ENCODE measurements around the gene TIMM23.
"Not testable (repeated sequence)": the region's sequence is repeated elsewhere in the genome, so short reads cannot be mapped to it uniquely, and the experiment has no call there.

DNA sequence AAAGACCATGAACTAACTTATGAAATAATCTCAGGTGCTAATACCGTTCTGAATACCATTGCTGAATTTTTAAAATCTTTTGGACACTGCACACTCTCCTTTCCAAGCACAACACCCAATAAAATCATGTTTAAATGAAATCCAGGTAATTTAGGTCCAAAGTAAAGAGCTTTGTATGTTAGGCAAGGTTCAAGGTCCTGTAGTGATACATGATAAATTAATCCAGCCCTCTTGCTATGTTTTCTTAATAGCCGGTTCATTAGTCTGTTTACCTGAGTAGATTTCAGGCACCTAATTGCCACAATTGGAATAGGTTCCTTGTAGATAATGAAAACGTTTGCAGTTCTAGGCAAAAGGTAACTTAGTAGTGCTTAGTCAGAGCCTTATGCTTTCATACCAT, 13.3 kb downstream of the TIMM23 start:
- TF ChIP-seq POLR2A (IDR thresholded peaks at IDR 0.05) = not testable (repeated sequence)
- TF ChIP-seq, protein P1, sequence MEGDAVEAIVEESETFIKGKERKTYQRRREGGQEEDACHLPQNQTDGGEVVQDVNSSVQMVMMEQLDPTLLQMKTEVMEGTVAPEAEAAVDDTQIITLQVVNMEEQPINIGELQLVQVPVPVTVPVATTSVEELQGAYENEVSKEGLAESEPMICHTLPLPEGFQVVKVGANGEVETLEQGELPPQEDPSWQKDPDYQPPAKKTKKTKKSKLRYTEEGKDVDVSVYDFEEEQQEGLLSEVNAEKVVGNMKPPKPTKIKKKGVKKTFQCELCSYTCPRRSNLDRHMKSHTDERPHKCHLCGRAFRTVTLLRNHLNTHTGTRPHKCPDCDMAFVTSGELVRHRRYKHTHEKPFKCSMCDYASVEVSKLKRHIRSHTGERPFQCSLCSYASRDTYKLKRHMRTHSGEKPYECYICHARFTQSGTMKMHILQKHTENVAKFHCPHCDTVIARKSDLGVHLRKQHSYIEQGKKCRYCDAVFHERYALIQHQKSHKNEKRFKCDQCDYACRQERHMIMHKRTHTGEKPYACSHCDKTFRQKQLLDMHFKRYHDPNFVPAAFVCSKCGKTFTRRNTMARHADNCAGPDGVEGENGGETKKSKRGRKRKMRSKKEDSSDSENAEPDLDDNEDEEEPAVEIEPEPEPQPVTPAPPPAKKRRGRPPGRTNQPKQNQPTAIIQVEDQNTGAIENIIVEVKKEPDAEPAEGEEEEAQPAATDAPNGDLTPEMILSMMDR (IDR thresholded peaks at IDR 0.05 in 4 of 5, conservative IDR thresholded peaks at IDR 0.05 in 1 of 5) = not testable (repeated sequence)
